HepG2 (cell line): ENCODE results near the gene TMPRSS7. TPM values are rescaled to one million over a fixed set of nuclear protein-coding genes. Genes with fewer than 3 reads are reported as not detected.

ENCODE experiments used
- ATAC-seq: fragments of 200-7000 bp; cut with Tn5 transposase; 3 replicates; pipeline ENCODE4 v1.9.1; 2020; ENCODE audit warnings: mild to moderate bottlenecking, moderate library complexity
- BruUV-seq: library from RNA; stranded (reverse); fragments of 400-500 nt; replicated peaks from 2 replicates; lab custom pipeline; 2021; lab: Mats Ljungman, UMichigan
- CTCF ChIA-PET: fragments of 300-600 bp; formaldehyde crosslinking; extraction: SDS; loops from one replicate; lab custom pipeline; 2021; ENCODE audit warnings: low total read pairs, inconsistent platforms, low intra/inter-chr PET ratio; lab: Yijun Ruan, JAX
- POLR2A ChIA-PET: fragments of 350-600 bp; sonication (Branson Sonifier 250); formaldehyde crosslinking; loops from one replicate; lab custom pipeline; 2020; ENCODE audit warnings: antibody characterized with exemption, inconsistent platforms; lab: Yijun Ruan, JAX
- DNase-seq: peaks from one replicate; pipeline ENCODE4 v3.0.0-alpha.2; 2015; ENCODE audit warnings: low spot score
- FAIRE-seq: peaks from 3 replicates; lab custom pipeline; 2011; peaks lifted over from hg19 to GRCh38; lab: Jason Lieb, UNC
- H2AFZ ChIP-seq: one replicate; pipeline ENCODE4 v1.6.1; 2011; ENCODE audit warnings: low read length, inconsistent platforms
- H3K27ac ChIP-seq: fragments of 300-600 bp; 3 replicates; pipeline ENCODE4 v1.8.0; 2011; ENCODE audit warnings: mixed run types, mild to moderate bottlenecking, mixed read lengths, low read length, inconsistent platforms; ENCODE audit not compliant: insufficient read depth; ENCODE audit errors: extremely low read length
- H3K27me3 ChIP-seq, 2 experiments: fragments of 200-600 bp in 1 of 2; 2 replicates in 1 of 2; 3 replicates in 1 of 2; pipeline versions ENCODE4 v1.6.0 to v1.8.0; 2011; ENCODE audit warnings: low read length in 2 of 2, mild to moderate bottlenecking in 2 of 2, moderate library complexity in 2 of 2, inconsistent platforms in 1 of 2; ENCODE audit not compliant: insufficient read depth in 2 of 2, control insufficient read depth in 1 of 2
- H3K36me3 ChIP-seq, 2 experiments: fragments of 200-600 bp in 1 of 2; replicated peaks in 1 of 2; 2 replicates in 1 of 2; 3 replicates in 1 of 2; pipeline versions ENCODE4 v1.5.1 to v1.8.0; 2011; ENCODE audit warnings: low read length in 2 of 2, inconsistent platforms in 1 of 2; ENCODE audit not compliant: insufficient read depth in 2 of 2, control insufficient read depth in 1 of 2
- H3K4me1 ChIP-seq: 2 replicates; pipeline ENCODE4 v1.5.1; 2012; ENCODE audit warnings: low read length, inconsistent platforms; ENCODE audit not compliant: insufficient read depth
- H3K4me2 ChIP-seq: 2 replicates; pipeline ENCODE4 v1.6.0; 2011; ENCODE audit warnings: low read depth, low read length, inconsistent platforms
- H3K4me3 ChIP-seq, 3 experiments: fragments of 200-600 bp in 1 of 3; sonication (generic), shearing (Covaris generic) in 1 of 3; replicated peaks in 1 of 3; 2 replicates each; pipeline ENCODE4 v1.5.1; 2011 to 2016; ENCODE audit warnings: low read length in 3 of 3, inconsistent platforms in 2 of 3, low read depth in 2 of 3, mild to moderate bottlenecking in 2 of 3, control low read depth in 1 of 3, mixed read lengths in 1 of 3; ENCODE audit not compliant: insufficient read depth in 1 of 3
- H3K79me2 ChIP-seq: one replicate; pipeline ENCODE4 v1.6.1; 2011; ENCODE audit warnings: low read length, inconsistent platforms; ENCODE audit not compliant: insufficient read depth
- H3K9ac ChIP-seq: 2 replicates; pipeline ENCODE4 v1.6.0; 2011; ENCODE audit warnings: mild to moderate bottlenecking, low read depth, low read length, inconsistent platforms; ENCODE audit not compliant: insufficient read depth
- H3K9me3 ChIP-seq: 2 replicates; pipeline ENCODE4 v1.5.1; 2012; ENCODE audit warnings: mild to moderate bottlenecking, low read length
- H4K20me1 ChIP-seq: 2 replicates; pipeline ENCODE4 v1.6.0; 2011; ENCODE audit warnings: inconsistent platforms, mild to moderate bottlenecking, low read length, moderate library complexity; ENCODE audit not compliant: insufficient read depth
- ATAD3A ChIP-seq: sonication (generic); formaldehyde crosslinking; IDR thresholded peaks from 2 replicates; pipeline ENCODE4 v1.4.0; 2020; ENCODE audit warnings: missing genetic modification reagents
- DMAP1 ChIP-seq: IDR thresholded peaks from 2 replicates; pipeline ENCODE4 v1.6.1; 2016
- GPN1 ChIP-seq: sonication (generic); formaldehyde crosslinking; IDR thresholded peaks from 2 replicates; pipeline ENCODE4 v1.5.1; 2020; ENCODE audit warnings: missing genetic modification reagents, borderline replicate concordance
- HIVEP1 ChIP-seq: sonication (generic); formaldehyde crosslinking; IDR thresholded peaks from 2 replicates; pipeline ENCODE4 v1.4.0; 2020; ENCODE audit warnings: mild to moderate bottlenecking, missing genetic modification reagents
- MIER2 ChIP-seq: IDR thresholded peaks from 2 replicates; pipeline ENCODE4 v1.6.1; 2016; ENCODE audit warnings: missing biosample characterization, missing genetic modification reagents
- NFATC3 ChIP-seq: sonication (generic); formaldehyde crosslinking; IDR thresholded peaks from 2 replicates; pipeline ENCODE4 v1.5.1; 2020; ENCODE audit warnings: mild to moderate bottlenecking, missing genetic modification reagents
- NR2C2 ChIP-seq: sonication (generic); formaldehyde crosslinking; IDR thresholded peaks from 2 replicates; pipeline ENCODE4 v1.4.0; 2020; ENCODE audit warnings: missing genetic modification reagents, mild to moderate bottlenecking, moderate library complexity, borderline replicate concordance
- RFX5 ChIP-seq: IDR thresholded peaks from 2 replicates; pipeline ENCODE4 v1.6.1; 2011; ENCODE audit warnings: low read depth, low read length, improper control_type of control experiment
- RNF2 ChIP-seq: fragments of 450-650 bp; conservative IDR thresholded peaks from 2 replicates; pipeline ENCODE4 v1.6.1; 2016; ENCODE audit warnings: low read depth
- SETDB1 ChIP-seq: sonication (generic); formaldehyde crosslinking; IDR thresholded peaks from 2 replicates; pipeline ENCODE4 v1.5.1; 2020; ENCODE audit warnings: missing genetic modification reagents, mild to moderate bottlenecking, borderline replicate concordance
- TAF1 ChIP-seq: sonication (generic); formaldehyde crosslinking; IDR thresholded peaks from 2 replicates; pipeline ENCODE4 v1.4.0; 2020; ENCODE audit warnings: missing genetic modification reagents
- ZBTB14 ChIP-seq: sonication (generic); formaldehyde crosslinking; IDR thresholded peaks from 2 replicates; pipeline ENCODE4 v1.4.0; 2020; ENCODE audit warnings: missing genetic modification reagents
- ZNF207 ChIP-seq: fragments of 450-650 bp; IDR thresholded peaks from 2 replicates; pipeline ENCODE4 v1.6.1; 2016; ENCODE audit warnings: antibody characterized with exemption, borderline replicate concordance
- ZNF30 ChIP-seq: sonication (generic); formaldehyde crosslinking; IDR thresholded peaks from 2 replicates; pipeline ENCODE4 v1.5.0; 2020; ENCODE audit warnings: mild to moderate bottlenecking, missing genetic modification reagents
- ZNF530 ChIP-seq: sonication (generic); formaldehyde crosslinking; IDR thresholded peaks from 2 replicates; pipeline ENCODE4 v1.5.0; 2020; ENCODE audit warnings: low read depth, mild to moderate bottlenecking, missing genetic modification reagents
- ZNF816 ChIP-seq: sonication (generic); formaldehyde crosslinking; IDR thresholded peaks from 2 replicates; pipeline ENCODE4 v1.8.0; 2022; ENCODE audit warnings: missing genetic modification reagents, mild to moderate bottlenecking, borderline replicate concordance
- in situ Hi-C: cut with HindIII; loops from 2 replicates; pipeline ENCODE4 v1.10.0; 2017; ENCODE audit warnings: low pct_unique_long_range_greater_than_20kb; ENCODE audit not compliant: extremely low pct_ligation_motif_present
- intact Hi-C: fragments of 100-400 bp; cut with micrococcal nuclease; formaldehyde crosslinking; loops from one replicate; pipeline ENCODE4 v1.10.0; 2022; ENCODE audit not compliant: unreplicated experiment
- polyA plus RNA-seq, 8 experiments: library from polyadenylated mRNA; depleted of rRNA in 3 of 8; stranded (reverse) in 7 of 8; unstranded in 1 of 8; fragments of >200 nt; fragmentation: Illumina TruSeq in 4 of 8; extraction: Trizol in 4 of 8; gene quantifications; 2 replicates each; pipeline versions ENCODE4 v1.2.1 to v1.2.3, GENCODE V29; 2011 to 2016; ENCODE audit warnings: low read depth in 4 of 8, missing spikeins in 1 of 8, mixed read lengths in 1 of 8; ENCODE audit not compliant: insufficient read depth in 1 of 8
- total RNA-seq, 5 experiments: library from RNA; depleted of rRNA; stranded (reverse); fragments of >200 nt; fragmentation: Illumina TruSeq; extraction: Trizol; gene quantifications; 2 replicates each; pipeline ENCODE4 v1.2.3, GENCODE V29; 2016; ENCODE audit warnings: low read depth in 1 of 5
- TF ChIP-seq, protein P1 (sequence below): sonication (generic); formaldehyde crosslinking; IDR thresholded peaks from 2 replicates; pipeline ENCODE4 v1.4.0; 2020; ENCODE audit warnings: mild to moderate bottlenecking, missing genetic modification reagents

The TMPRSS7 gene
- total and polyA plus RNA-seq, 2 of the 13 experiments (the other 11 are each of a cell fraction or from before 2014, with no cell fraction given): not detected

DNA sequence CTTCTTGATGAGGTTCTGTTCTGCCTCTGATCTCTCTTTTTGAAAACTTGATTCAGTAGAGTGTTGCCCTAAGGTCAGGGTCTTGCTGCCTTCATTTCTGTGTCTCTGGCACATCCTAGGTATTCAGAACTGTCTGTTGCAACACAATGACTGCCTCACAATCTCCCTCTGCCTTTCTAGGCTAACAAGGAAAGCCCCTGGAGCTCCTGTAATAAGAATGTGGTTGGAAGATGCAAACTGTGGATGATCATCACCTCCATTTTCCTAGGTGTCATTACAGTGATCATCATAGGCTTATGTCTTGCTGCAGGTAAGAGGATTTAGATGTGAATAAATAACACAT, 58.6 kb downstream of the TMPRSS7 start:
- BruUV-seq: no TSS peak

More for the DNA sequence above, 58.6 kb downstream of the TMPRSS7 start:
- FAIRE-seq: no peak
- in situ Hi-C loops (no loop called here), intact Hi-C loops (no loop called here)
- H3K27me3 ChIP-seq: no peaks in the 10 kb centered on the region
- H3K79me2 ChIP-seq: no peaks in the 10 kb centered on the region
- no peak overlapping the region for H3K9ac ChIP-seq
- ChIA-PET CTCF (no interaction called here), POLR2A (no interaction called here)
- TF ChIP-seq ZBTB14 (CRISPR knock-in tag) (no peak), DMAP1 (CRISPR knock-in tag) (no peak), GPN1 (CRISPR knock-in tag) (no peak), RFX5 (no peak), ATAD3A (CRISPR knock-in tag) (no peak), MIER2 (CRISPR knock-in tag) (no peak), HIVEP1 (CRISPR knock-in tag) (no peak), ZNF207 (no peak), NFATC3 (CRISPR knock-in tag) (no peak), RNF2 (no peak), TAF1 (CRISPR knock-in tag) (no peak), ZNF530 (no peak), ZNF816 (CRISPR knock-in tag) (no peak), ZNF30 (CRISPR knock-in tag) (no peak), SETDB1 (CRISPR knock-in tag) (no peak), NR2C2 (CRISPR knock-in tag) (no peak)
- TF ChIP-seq, protein P1, sequence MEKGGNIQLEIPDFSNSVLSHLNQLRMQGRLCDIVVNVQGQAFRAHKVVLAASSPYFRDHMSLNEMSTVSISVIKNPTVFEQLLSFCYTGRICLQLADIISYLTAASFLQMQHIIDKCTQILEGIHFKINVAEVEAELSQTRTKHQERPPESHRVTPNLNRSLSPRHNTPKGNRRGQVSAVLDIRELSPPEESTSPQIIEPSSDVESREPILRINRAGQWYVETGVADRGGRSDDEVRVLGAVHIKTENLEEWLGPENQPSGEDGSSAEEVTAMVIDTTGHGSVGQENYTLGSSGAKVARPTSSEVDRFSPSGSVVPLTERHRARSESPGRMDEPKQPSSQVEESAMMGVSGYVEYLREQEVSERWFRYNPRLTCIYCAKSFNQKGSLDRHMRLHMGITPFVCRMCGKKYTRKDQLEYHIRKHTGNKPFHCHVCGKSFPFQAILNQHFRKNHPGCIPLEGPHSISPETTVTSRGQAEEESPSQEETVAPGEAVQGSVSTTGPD (CRISPR knock-in tag): no peak
- no peak overlapping the region for H3K4me2 ChIP-seq
- H3K4me1 ChIP-seq: peaks cover 16% of the 10 kb centered on the region
- no peaks in the 10 kb centered on the region for H4K20me1 ChIP-seq
- H3K9me3 ChIP-seq: no peaks in the 10 kb centered on the region
- H3K36me3 ChIP-seq: no peaks in the 10 kb centered on the region
- H2AFZ ChIP-seq: no peak overlapping the region
- no peak for DNase-seq
- ATAC-seq: no peak
- no peak overlapping the region for H3K27ac ChIP-seq
- H3K4me3 ChIP-seq: no peak overlapping the region
